NCI-H446 (cell line): ENCODE results near the gene KCNIP3.
"Not testable (repeated sequence)": the region's sequence is repeated elsewhere in the genome, so short reads cannot be mapped to it uniquely, and the experiment has no call there.

Experiments used
- DNase-seq, 2 experiments: peaks; one replicate each; lab custom pipeline; 2025; lab: John Stamatoyannopoulos, UW

KCNIP3 gene

GRCh38 chr2:95386031-95386430 lies 88.9 kb downstream of the KCNIP3 start:
- DNase-seq: no peak

- no peak for DNase-seq
Observed at GRCh38 chr2:95387358-95387757, 90.2 kb downstream of the KCNIP3 start.

- DNase-seq: no peak
Observed at GRCh38 chr2:95388091-95388692, 91.0 kb downstream of the KCNIP3 start.

- no peak for DNase-seq
Observed at GRCh38 chr2:95388856-95389244, 91.7 kb downstream of the KCNIP3 start.

GRCh38 chr2:95389245-95390119 lies 92.3 kb downstream of the KCNIP3 start:
- DNase-seq: peak in 1 of 2 experiments; percentile 54

GRCh38 chr2:95390272-95390880 lies 93.2 kb downstream of the KCNIP3 start:
- no peak for DNase-seq

- DNase-seq: no peak
Observed at GRCh38 chr2:95390881-95391321, 93.8 kb downstream of the KCNIP3 start.

GRCh38 chr2:95391641-95392310 lies 94.6 kb downstream of the KCNIP3 start:
- no peak for DNase-seq

- no peak for DNase-seq
Observed at GRCh38 chr2:95392320-95392719, 95.2 kb downstream of the KCNIP3 start.

- no peak for DNase-seq
Observed at GRCh38 chr2:95392730-95393455, 95.7 kb downstream of the KCNIP3 start.

- DNase-seq: no peak
Observed at GRCh38 chr2:95393901-95394300, 96.8 kb downstream of the KCNIP3 start.

GRCh38 chr2:95399061-95399460 lies 101.9 kb downstream of the KCNIP3 start:
- no peak for DNase-seq

- DNase-seq: no peak
Observed at GRCh38 chr2:95401480-95401879, 104.3 kb downstream of the KCNIP3 start.

- not testable (repeated sequence) for DNase-seq
Observed at GRCh38 chr2:95402004-95402369, 104.8 kb downstream of the KCNIP3 start.

- DNase-seq: peak; percentile 81 to 89
Observed at GRCh38 chr2:95402370-95403203, 105.4 kb downstream of the KCNIP3 start, which contains the start of gene FAHD2A. FAHD2A (plus strand) TSS chr2:95402708; CDS start chr2:95405559, 2,851 bp downstream.

- not testable (repeated sequence) for DNase-seq
Observed at GRCh38 chr2:95403204-95403721, 106.1 kb downstream of the KCNIP3 start.

- DNase-seq: not testable (repeated sequence)
Observed at GRCh38 chr2:95403824-95404223, 106.7 kb downstream of the KCNIP3 start.

GRCh38 chr2:95404676-95405075 lies 107.5 kb downstream of the KCNIP3 start:
- not testable (repeated sequence) for DNase-seq

- not testable (repeated sequence) for DNase-seq
Observed at GRCh38 chr2:95411239-95411638, 114.1 kb downstream of the KCNIP3 start.

- peak in 1 of 2 experiments; percentile 64 for DNase-seq
Observed at GRCh38 chr2:95414015-95414594, 117.0 kb downstream of the KCNIP3 start.
